HepG2 (cell line): Measurements from ENCODE around the gene SNRPD2.

ENCODE experiments used
- ELF4 ChIP-seq: sonication (generic); formaldehyde crosslinking; IDR thresholded peaks from 2 replicates; pipeline ENCODE4 v1.5.0; 2020; ENCODE audit warnings: missing genetic modification reagents, mild to moderate bottlenecking, moderate library complexity, borderline replicate concordance
- KLF13 ChIP-seq: sonication (generic); formaldehyde crosslinking; IDR thresholded peaks from 2 replicates; pipeline ENCODE4 v1.4.0; 2020; ENCODE audit warnings: mild to moderate bottlenecking, missing genetic modification reagents
- TF ChIP-seq, protein P1 (sequence below): sonication (generic); formaldehyde crosslinking; IDR thresholded peaks from 2 replicates; pipeline ENCODE4 v1.4.0; 2020; ENCODE audit warnings: missing genetic modification reagents, borderline replicate concordance
- TF ChIP-seq, protein P2 (sequence below): sonication (generic); formaldehyde crosslinking; IDR thresholded peaks from 2 replicates; pipeline ENCODE4 v1.5.0; 2020; ENCODE audit warnings: mild to moderate bottlenecking, missing genetic modification reagents, moderate library complexity

DNA sequence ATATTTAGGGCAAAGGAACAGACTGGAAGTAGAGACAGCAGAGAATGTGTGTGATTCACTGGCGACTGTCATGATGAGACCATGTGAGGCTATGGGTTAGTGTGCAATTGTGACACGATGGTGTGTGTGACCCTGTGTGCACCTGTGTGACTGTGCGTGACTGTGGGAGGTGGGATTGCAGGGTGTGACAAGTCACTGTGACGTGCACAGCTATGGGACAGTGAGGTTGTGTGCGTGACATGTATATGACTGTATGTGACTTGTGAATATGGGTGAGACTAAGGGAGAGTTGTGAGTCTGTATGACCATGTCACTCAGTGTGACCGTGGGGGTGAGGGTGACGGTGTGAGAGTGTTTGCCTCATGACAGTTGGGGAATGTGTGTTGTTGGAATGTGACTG, 27.2 kb downstream of the SNRPD2 start:
- no peak for TF ChIP-seq KLF13 (CRISPR knock-in tag)
- TF ChIP-seq, protein P1, sequence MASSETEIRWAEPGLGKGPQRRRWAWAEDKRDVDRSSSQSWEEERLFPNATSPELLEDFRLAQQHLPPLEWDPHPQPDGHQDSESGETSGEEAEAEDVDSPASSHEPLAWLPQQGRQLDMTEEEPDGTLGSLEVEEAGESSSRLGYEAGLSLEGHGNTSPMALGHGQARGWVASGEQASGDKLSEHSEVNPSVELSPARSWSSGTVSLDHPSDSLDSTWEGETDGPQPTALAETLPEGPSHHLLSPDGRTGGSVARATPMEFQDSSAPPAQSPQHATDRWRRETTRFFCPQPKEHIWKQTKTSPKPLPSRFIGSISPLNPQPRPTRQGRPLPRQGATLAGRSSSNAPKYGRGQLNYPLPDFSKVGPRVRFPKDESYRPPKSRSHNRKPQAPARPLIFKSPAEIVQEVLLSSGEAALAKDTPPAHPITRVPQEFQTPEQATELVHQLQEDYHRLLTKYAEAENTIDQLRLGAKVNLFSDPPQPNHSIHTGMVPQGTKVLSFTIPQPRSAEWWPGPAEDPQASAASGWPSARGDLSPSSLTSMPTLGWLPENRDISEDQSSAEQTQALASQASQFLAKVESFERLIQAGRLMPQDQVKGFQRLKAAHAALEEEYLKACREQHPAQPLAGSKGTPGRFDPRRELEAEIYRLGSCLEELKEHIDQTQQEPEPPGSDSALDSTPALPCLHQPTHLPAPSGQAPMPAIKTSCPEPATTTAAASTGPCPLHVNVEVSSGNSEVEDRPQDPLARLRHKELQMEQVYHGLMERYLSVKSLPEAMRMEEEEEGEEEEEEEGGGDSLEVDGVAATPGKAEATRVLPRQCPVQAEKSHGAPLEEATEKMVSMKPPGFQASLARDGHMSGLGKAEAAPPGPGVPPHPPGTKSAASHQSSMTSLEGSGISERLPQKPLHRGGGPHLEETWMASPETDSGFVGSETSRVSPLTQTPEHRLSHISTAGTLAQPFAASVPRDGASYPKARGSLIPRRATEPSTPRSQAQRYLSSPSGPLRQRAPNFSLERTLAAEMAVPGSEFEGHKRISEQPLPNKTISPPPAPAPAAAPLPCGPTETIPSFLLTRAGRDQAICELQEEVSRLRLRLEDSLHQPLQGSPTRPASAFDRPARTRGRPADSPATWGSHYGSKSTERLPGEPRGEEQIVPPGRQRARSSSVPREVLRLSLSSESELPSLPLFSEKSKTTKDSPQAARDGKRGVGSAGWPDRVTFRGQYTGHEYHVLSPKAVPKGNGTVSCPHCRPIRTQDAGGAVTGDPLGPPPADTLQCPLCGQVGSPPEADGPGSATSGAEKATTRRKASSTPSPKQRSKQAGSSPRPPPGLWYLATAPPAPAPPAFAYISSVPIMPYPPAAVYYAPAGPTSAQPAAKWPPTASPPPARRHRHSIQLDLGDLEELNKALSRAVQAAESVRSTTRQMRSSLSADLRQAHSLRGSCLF (CRISPR knock-in tag) = no peak
- TF ChIP-seq, protein P2, sequence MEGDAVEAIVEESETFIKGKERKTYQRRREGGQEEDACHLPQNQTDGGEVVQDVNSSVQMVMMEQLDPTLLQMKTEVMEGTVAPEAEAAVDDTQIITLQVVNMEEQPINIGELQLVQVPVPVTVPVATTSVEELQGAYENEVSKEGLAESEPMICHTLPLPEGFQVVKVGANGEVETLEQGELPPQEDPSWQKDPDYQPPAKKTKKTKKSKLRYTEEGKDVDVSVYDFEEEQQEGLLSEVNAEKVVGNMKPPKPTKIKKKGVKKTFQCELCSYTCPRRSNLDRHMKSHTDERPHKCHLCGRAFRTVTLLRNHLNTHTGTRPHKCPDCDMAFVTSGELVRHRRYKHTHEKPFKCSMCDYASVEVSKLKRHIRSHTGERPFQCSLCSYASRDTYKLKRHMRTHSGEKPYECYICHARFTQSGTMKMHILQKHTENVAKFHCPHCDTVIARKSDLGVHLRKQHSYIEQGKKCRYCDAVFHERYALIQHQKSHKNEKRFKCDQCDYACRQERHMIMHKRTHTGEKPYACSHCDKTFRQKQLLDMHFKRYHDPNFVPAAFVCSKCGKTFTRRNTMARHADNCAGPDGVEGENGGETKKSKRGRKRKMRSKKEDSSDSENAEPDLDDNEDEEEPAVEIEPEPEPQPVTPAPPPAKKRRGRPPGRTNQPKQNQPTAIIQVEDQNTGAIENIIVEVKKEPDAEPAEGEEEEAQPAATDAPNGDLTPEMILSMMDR (CRISPR knock-in tag) = no peak
- TF ChIP-seq ELF4 (CRISPR knock-in tag) = no peak
